Testis (tissue), 3 donors: Measurements from ENCODE around the gene PEX10. TPM values are rescaled to one million over a fixed set of nuclear protein-coding genes. Genes with fewer than 3 reads are reported as not detected.
"Not testable (repeated sequence)": the region's sequence is repeated elsewhere in the genome, so short reads cannot be mapped to it uniquely, and the experiment has no call there.

Experiments
- DNase-seq: peaks from one replicate; pipeline ENCODE4 v3.0.0-alpha.2; 2019
- H3K27ac ChIP-seq, 2 donors: fragments of 200-600 bp; sonication (generic); one replicate each; pipeline ENCODE4 v1.5.1; 2019
- H3K27me3 ChIP-seq: fragments of 200-600 bp; sonication (generic); one replicate; pipeline ENCODE4 v1.5.1; 2019
- H3K36me3 ChIP-seq: fragments of 200-600 bp; sonication (generic); one replicate; pipeline ENCODE4 v1.5.1; 2017; ENCODE audit warnings: low read depth; ENCODE audit errors: missing control alignments
- H3K4me1 ChIP-seq: fragments of 200-600 bp; sonication (generic); one replicate; pipeline ENCODE4 v1.5.1; 2019
- H3K4me3 ChIP-seq, 2 donors: fragments of 200-600 bp; sonication (generic); one replicate each; pipeline ENCODE4 v1.5.1; 2017 to 2019
- H3K9me3 ChIP-seq: fragments of 200-600 bp; sonication (generic); one replicate; pipeline ENCODE4 v1.5.1; 2017
- CTCF ChIP-seq, 3 experiments: fragments of 450-650 bp in 2 of 3; fragments of 200-600 bp in 1 of 3; sonication (generic) in 1 of 3; IDR thresholded peaks; one replicate each; pipeline ENCODE4 v1.5.1; 2016 to 2019; ENCODE audit warnings: antibody characterized with exemption in 3 of 3, mild to moderate bottlenecking in 2 of 3, moderate library complexity in 1 of 3
- POLR2A ChIP-seq: fragments of 450-650 bp; IDR thresholded peaks from one replicate; pipeline ENCODE4 v1.6.1; 2017; ENCODE audit warnings: antibody characterized with exemption, mild to moderate bottlenecking, moderate library complexity
- WGBS, 2 donors: methylation state at CpG; one replicate each; pipeline ENCODE4 v1.1.5; 2018; 5-methylcytosine and 5-hydroxymethylcytosine counted together
- intact Hi-C: fragments of 100-400 bp; cut with DNase I; formaldehyde crosslinking; loops from one replicate; pipeline ENCODE4 v1.15.1; 2023; ENCODE audit warnings: low total_unique reads
- polyA plus RNA-seq: library from polyadenylated mRNA; stranded (reverse); fragments of 350-450 nt; fragmentation: Illumina TruSeq; extraction: RNeasy Lipid Tissue Mini Kit (QIAGEN cat#74804); gene quantifications from one replicate; pipeline ENCODE4 v1.2.3, GENCODE V29; 2014; ENCODE audit warnings: low read depth, low replicate concordance; ENCODE audit not compliant: insufficient read depth
- total RNA-seq, 2 donors: library from RNA; depleted of rRNA; stranded (reverse); fragments of >200 nt; gene quantifications; one replicate each; pipeline ENCODE4 v1.2.3, GENCODE V29; 2016

PEX10 gene
- total and polyA plus RNA-seq, 3 donors from 2014 or later, result 49.5 to 52.8 (median 50.4) TPM

- H3K27ac ChIP-seq, result no peak overlapping the region
- no peaks in the 10 kb centered on the region for H3K36me3 ChIP-seq
- DNase-seq, result no peak
- no peaks in the 10 kb centered on the region for H3K9me3 ChIP-seq
- H3K4me1 ChIP-seq, result peaks cover 5% of the 10 kb centered on the region
- TF ChIP-seq POLR2A (no peak), CTCF (IDR thresholded peaks at IDR 0.05) (no peak)
- no peaks in the 10 kb centered on the region for H3K27me3 ChIP-seq
- no peak overlapping the region for H3K4me3 ChIP-seq
- intact Hi-C loops, result no loop called here
- WGBS, 2 donors, result 77% methylated on average over 9 to 16 of the region's 16 CpGs
Observed at GRCh38 chr1:2445162-2445822, 32.9 kb upstream of the PEX10 start.

- Histone ChIP-seq H3K4me3 (no peak overlapping the region), H3K9me3 (no peaks in the 10 kb centered on the region), H3K4me1 (peaks cover 5% of the 10 kb centered on the region), H3K36me3 (no peaks in the 10 kb centered on the region), H3K27me3 (no peaks in the 10 kb centered on the region), H3K27ac (no peak overlapping the region)
- TF ChIP-seq POLR2A (no peak), CTCF (IDR thresholded peaks at IDR 0.05) (no peak)
- 36 to 54% methylated on average over 9 to 23 of the region's 27 CpGs for WGBS, 2 donors
- no peak for DNase-seq
- intact Hi-C loops, result no loop called here
Observed at GRCh38 chr1:2444138-2444591, 31.8 kb upstream of the PEX10 start.

- Histone ChIP-seq H3K27me3 (no peaks in the 10 kb centered on the region), H3K4me1 (peaks cover 5% of the 10 kb centered on the region), H3K9me3 (no peaks in the 10 kb centered on the region), H3K4me3 (no peak overlapping the region), H3K27ac (no peak overlapping the region), H3K36me3 (no peaks in the 10 kb centered on the region)
- TF ChIP-seq CTCF (IDR thresholded peaks at IDR 0.05) (peak in 1 of 3 experiments; percentile 7), POLR2A (no peak)
- DNase-seq, result peak; percentile 38
- 0 to 1% methylated on average over 12 to 75 of the region's 107 CpGs for WGBS, 2 donors
- intact Hi-C loops, result no loop called here
Observed at GRCh38 chr1:2443277-2444137, 31.1 kb upstream of the PEX10 start.

GRCh38 chr1:2442661-2443060 is 30.3 kb upstream of the PEX10 start:
- 55 to 61% methylated on average over 5 to 6 of the region's 6 CpGs for WGBS, 2 donors
- Histone ChIP-seq H3K36me3 (no peaks in the 10 kb centered on the region), H3K27me3 (no peaks in the 10 kb centered on the region), H3K4me1 (peaks cover 5% of the 10 kb centered on the region), H3K9me3 (no peaks in the 10 kb centered on the region), H3K4me3 (no peak overlapping the region), H3K27ac (no peak overlapping the region)
- no peak for TF ChIP-seq POLR2A
- DNase-seq, result peak; percentile 57
- intact Hi-C loops, result no loop called here

GRCh38 chr1:2441746-2442145 is 29.4 kb upstream of the PEX10 start:
- no peak for DNase-seq
- no peaks in the 10 kb centered on the region for H3K9me3 ChIP-seq
- H3K4me1 ChIP-seq, result peaks cover 5% of the 10 kb centered on the region
- H3K27ac ChIP-seq, result no peak overlapping the region
- H3K27me3 ChIP-seq, result no peaks in the 10 kb centered on the region
- H3K4me3 ChIP-seq, result no peak overlapping the region
- TF ChIP-seq POLR2A (no peak), CTCF (IDR thresholded peaks at IDR 0.05) (no peak)
- no peaks in the 10 kb centered on the region for H3K36me3 ChIP-seq
- 67% methylated on average over 13 of the region's 13 CpGs; no CpG with 5 or more reads in 1 of the 2 donors for WGBS, 2 donors
- intact Hi-C loops, result no loop called here

GRCh38 chr1:2440346-2440745 is 28.0 kb upstream of the PEX10 start:
- H3K4me3 ChIP-seq, H3K36me3 ChIP-seq, H3K9me3 ChIP-seq, H3K27me3 ChIP-seq, H3K4me1 ChIP-seq, H3K27ac ChIP-seq, intact Hi-C loops, DNase-seq: not testable (repeated sequence)
- WGBS, 2 donors, result 93 to 95% methylated on average over 21 to 23 of the region's 23 CpGs
